HFF-Myc (cell line): Measurements from ENCODE around the gene PHF12.
"Not testable (repeated sequence)": the region's sequence is repeated elsewhere in the genome, so short reads cannot be mapped to it uniquely, and the experiment has no call there.

Experiments
- DNase-seq: peaks from one replicate; pipeline ENCODE4 v3.0.0-alpha.2; 2011; ENCODE audit warnings: low read depth; ENCODE audit errors: extremely low read depth
- H3K4me3 ChIP-seq: replicated peaks from 2 replicates; pipeline ENCODE4 v1.5.1; 2011; ENCODE audit warnings: low read depth, mild to moderate bottlenecking, control low read depth, low read length
- CTCF ChIP-seq: IDR thresholded peaks from 2 replicates; pipeline ENCODE4 v1.5.1; 2012; ENCODE audit warnings: mild to moderate bottlenecking, low read depth, low read length, control low read depth; ENCODE audit errors: missing control alignments

Gene PHF12

GRCh38 chr17:28935744-28936460 is 15.4 kb downstream of the PHF12 start:
- H3K4me3 ChIP-seq, result no peak overlapping the region
- TF ChIP-seq CTCF, result no peak
- DNase-seq, result no peak

GRCh38 chr17:28934508-28934907 is 16.8 kb downstream of the PHF12 start:
- not testable (repeated sequence) for H3K4me3 ChIP-seq, DNase-seq

GRCh38 chr17:28929787-28930186 is 21.5 kb downstream of the PHF12 start:
- no peak for DNase-seq
- TF ChIP-seq CTCF, result no peak
- no peak overlapping the region for H3K4me3 ChIP-seq

- TF ChIP-seq CTCF, result no peak
- no peak overlapping the region for H3K4me3 ChIP-seq
- no peak for DNase-seq
Measured at GRCh38 chr17:28928061-28928460, 23.3 kb downstream of the PHF12 start.

GRCh38 chr17:28926786-28927185 is 24.5 kb downstream of the PHF12 start:
- TF ChIP-seq CTCF, result no peak
- no peak overlapping the region for H3K4me3 ChIP-seq
- DNase-seq, result no peak

- TF ChIP-seq CTCF, result no peak
- no peak for DNase-seq
- no peak overlapping the region for H3K4me3 ChIP-seq
Measured at GRCh38 chr17:28926366-28926765, 25.0 kb downstream of the PHF12 start.

GRCh38 chr17:28925912-28926365 is 25.4 kb downstream of the PHF12 start:
- H3K4me3 ChIP-seq, result no peak overlapping the region
- DNase-seq, result peak; percentile 52
- no peak for TF ChIP-seq CTCF
